SK-N-MC (cell line): ENCODE measurements around the gene PLA2G2E.

Source experiments
- FOXP2 ChIP-seq: optimal IDR thresholded peaks from 2 replicates; pipeline ENCODE3; 2011; ENCODE audit warnings: mild to moderate bottlenecking, moderate library complexity; ENCODE audit not compliant: insufficient read depth; ENCODE audit errors: extremely low read length, control extremely low read depth
- POLR2AphosphoS5 ChIP-seq: IDR thresholded peaks from 2 replicates; pipeline ENCODE4 v1.6.1; 2012; ENCODE audit warnings: mild to moderate bottlenecking, low read depth, low read length, borderline replicate concordance

DNA sequence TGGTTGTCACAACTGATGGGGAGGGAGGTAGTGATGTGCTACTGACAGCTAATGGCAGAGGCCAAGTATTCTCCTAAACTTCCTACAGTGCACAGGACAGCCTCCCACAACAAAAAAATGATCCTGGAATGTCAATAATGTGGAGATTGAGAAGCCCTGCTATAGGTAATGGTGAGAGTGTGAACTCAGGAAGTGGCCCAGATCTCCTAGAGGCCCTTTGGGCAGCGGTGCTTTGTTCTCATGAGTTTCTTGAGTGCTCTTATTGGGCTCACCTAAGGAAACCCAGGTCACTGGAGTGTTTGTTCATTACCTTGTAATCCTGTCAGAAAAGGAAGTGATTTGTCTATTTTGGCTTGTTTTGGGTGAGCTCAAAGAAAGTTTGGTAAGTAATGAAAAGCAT is 35.3 kb downstream of the PLA2G2E start:
- no peak for TF ChIP-seq POLR2AphosphoS5
- no peak for TF ChIP-seq FOXP2
